ENCODE data around the gene CIC. TPM values are rescaled to one million over a fixed set of nuclear protein-coding genes. Genes with fewer than 3 reads are reported as not detected.
A peak's percentile ranks its signal among the peaks of the same experiment; 100 is the strongest.

Gene CIC
- total and polyA plus RNA-seq, 9 of the 15 experiments (the other 6 are each of a cell fraction or from before 2014, with no cell fraction given): 0.07 to 44.7 (median 8.6) TPM

- ChIA-PET CTCF (ENCODE audit: low intra/inter-chr PET ratio) (no interaction called here), POLR2A (interaction anchor here (0.6 to 11.7 kb wide), 8 partner anchors 9 to 382 kb away, joined by 3 to 116 read pairs (median 10); partner anchors contain the start of genes DEDD2 and RPS19)
- Histone ChIP-seq H3K9me1 (ENCODE audit: control insufficient read depth, insufficient read depth, low read length) (no peaks in the 10 kb centered on the region), H4K20me1 (replicated peaks; ENCODE audit: control insufficient read depth, insufficient read depth, low read length) (no peaks in the 10 kb centered on the region), H3K4me1 (replicated peaks in 1 of 2; ENCODE audit: control insufficient read depth in 2 of 2, insufficient read depth in 2 of 2, low read length in 2 of 2) (peaks cover 7 to 16% of the 10 kb centered on the region in 2 experiments; a peak in 4 of 5 replicates), H3K79me2 (ENCODE audit: control insufficient read depth, insufficient read depth, low read length) (peaks cover 49% of the 10 kb centered on the region), H3K27me3 (ENCODE audit: control insufficient read depth in 2 of 2, insufficient read depth in 2 of 2, low read length in 2 of 2) (no peaks in the 10 kb centered on the region), H3K9me3 (replicated peaks; ENCODE audit: control insufficient read depth, insufficient read depth, low read depth, low read length) (no peaks in the 10 kb centered on the region), H3K4me2 (ENCODE audit: insufficient read depth, low read length) (peak overlapping the region; percentile 92), H3K36me3 (ENCODE audit: control insufficient read depth, insufficient read depth, low read length) (peaks cover 35% of the 10 kb centered on the region), H3K4me3 (peak overlapping the region; percentile 79), H3K27ac (ENCODE audit: extremely low read depth, low read depth, low read length) (peak overlapping the region; percentile 84), H2AFZ (ENCODE audit: low read depth, low read length) (peak overlapping the region; percentile 11; the same call in 1 of the 2 replicates), H3K9ac (ENCODE audit: insufficient read depth in 1 of 2, low read depth in 2 of 2, low read length in 2 of 2) (peak overlapping the region; percentile 89 to 95)
- intact Hi-C loops (cut with micrococcal nuclease) (loop anchor here (2.0 to 5.0 kb wide), 3 partner anchors 21 to 55 kb away; partner anchors contain the start of gene ZNF526), in situ Hi-C loops (cut with MboI) (no loop called here)
- 0% methylated on average over 11 of the region's 49 CpGs for WGBS (ENCODE audit: insufficient coverage, low coverage, missing lambda C conversion rate)
- ATAC-seq (no peak), FAIRE-seq (no peak), DNase-seq (ENCODE audit: extremely low read depth in 1 of 4, low spot score in 3 of 4) (peak in 1 of 4 experiments; percentile 35)
- no TSS peak for BruUV-seq (replicated peaks)
- TF ChIP-seq ZFPM2 (CRISPR knock-in tag; IDR thresholded peaks at IDR 0.05) (0 out of 2 replicates have a peak, but pooled peaks have one; percentile 89), ZNF134 (CRISPR knock-in tag; conservative IDR thresholded peaks at IDR 0.05) (no peak), PHF8 (IDR thresholded peaks at IDR 0.05; ENCODE audit: borderline replicate concordance, low read length) (peak; percentile 84; the same call in 1 of the 2 replicates), ZBED1 (IDR thresholded peaks at IDR 0.05) (no peak), ZSCAN29 (IDR thresholded peaks at IDR 0.05) (no peak; the same call in 1 of the 2 replicates), TEAD2 (tag; IDR thresholded peaks at IDR 0.05) (no peak), SMAD4 (CRISPR knock-in tag; conservative IDR thresholded peaks at IDR 0.05) (0 out of 2 replicates have a peak, but pooled peaks have one; percentile 38), ERF (CRISPR knock-in tag; IDR thresholded peaks at IDR 0.05) (0 out of 2 replicates have a peak, but pooled peaks have one; percentile 46), PHB (CRISPR knock-in tag; IDR thresholded peaks at IDR 0.05) (no peak), ADNP (tag; IDR thresholded peaks at IDR 0.05) (no peak), REST (IDR thresholded peaks at IDR 0.05; ENCODE audit: borderline replicate concordance) (no peak), REST (CRISPR knock-in tag; IDR thresholded peaks at IDR 0.05; ENCODE audit: low read depth) (0 out of 2 replicates have a peak, but pooled peaks have one; percentile 12), NONO (IDR thresholded peaks at IDR 0.05; ENCODE audit: low read depth in 2 of 2, low read length in 1 of 2) (peak in 1 of 2 experiments; percentile 36; a peak in 2 of 4 replicates), SIX5 (IDR thresholded peaks at IDR 0.05; ENCODE audit: borderline replicate concordance in 1 of 2, insufficient read depth in 1 of 2, low read depth in 1 of 2, low read length in 2 of 2) (no peak)
- TF ChIP-seq, protein P1, sequence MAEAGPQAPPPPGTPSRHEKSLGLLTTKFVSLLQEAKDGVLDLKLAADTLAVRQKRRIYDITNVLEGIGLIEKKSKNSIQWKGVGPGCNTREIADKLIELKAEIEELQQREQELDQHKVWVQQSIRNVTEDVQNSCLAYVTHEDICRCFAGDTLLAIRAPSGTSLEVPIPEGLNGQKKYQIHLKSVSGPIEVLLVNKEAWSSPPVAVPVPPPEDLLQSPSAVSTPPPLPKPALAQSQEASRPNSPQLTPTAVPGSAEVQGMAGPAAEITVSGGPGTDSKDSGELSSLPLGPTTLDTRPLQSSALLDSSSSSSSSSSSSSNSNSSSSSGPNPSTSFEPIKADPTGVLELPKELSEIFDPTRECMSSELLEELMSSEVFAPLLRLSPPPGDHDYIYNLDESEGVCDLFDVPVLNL (CRISPR knock-in tag; IDR thresholded peaks at IDR 0.05; ENCODE audit: low read depth): no peak
Observed at GRCh38 chr19:42242069-42242511, 27.0 kb upstream of the CIC start.
